PC-9 (cell line): ENCODE measurements around the gene PSMB7. TPM values are rescaled to one million over a fixed set of nuclear protein-coding genes. Genes with fewer than 3 reads are reported as not detected.

Experiments used
- BruUV-seq: library from RNA; stranded (reverse); fragments of 400-500 nt; replicated peaks from 2 replicates; lab custom pipeline; 2021; lab: Mats Ljungman, UMichigan
- CTCF ChIA-PET: fragments of 300-600 bp; sonication (Branson Sonifier 250); formaldehyde crosslinking; loops from one replicate; lab custom pipeline; 2022; ENCODE audit warnings: antibody characterized with exemption; lab: Charles Lee
- POLR2A ChIA-PET: fragments of 300-600 bp; sonication (Branson Sonifier 250); formaldehyde crosslinking; loops from one replicate; lab custom pipeline; 2022; ENCODE audit warnings: antibody characterized with exemption; ENCODE audit not compliant: unreplicated experiment; lab: Charles Lee
- DNase-seq, 2 experiments: peaks; one replicate each; pipeline versions ENCODE4 v3.0.0 to v3.0.0-alpha.2; 2015 to 2022; ENCODE audit warnings: mixed read lengths in 1 of 2
- H2AFZ ChIP-seq: fragments of 200-600 bp; sonication (generic); 2 replicates; pipeline ENCODE4 v1.8.1; 2017; ENCODE audit warnings: antibody characterized with exemption
- H3F3A ChIP-seq: fragments of 200-600 bp; sonication (generic); 2 replicates; pipeline ENCODE4 v1.8.1; 2017; ENCODE audit warnings: antibody characterized with exemption, mild to moderate bottlenecking, low read depth; ENCODE audit not compliant: insufficient read depth
- H3K27ac ChIP-seq: fragments of 200-600 bp; sonication (generic); 2 replicates; pipeline ENCODE4 v1.6.1; 2016; ENCODE audit warnings: mixed run types
- H3K27me3 ChIP-seq: fragments of 200-600 bp; sonication (generic); 2 replicates; pipeline ENCODE4 v1.6.1; 2016; ENCODE audit warnings: low read depth, mixed run types; ENCODE audit not compliant: insufficient read depth
- H3K36me3 ChIP-seq: fragments of 200-600 bp; sonication (generic); 2 replicates; pipeline ENCODE4 v1.6.1; 2016; ENCODE audit warnings: low read depth, mixed run types
- H3K4me1 ChIP-seq: fragments of 200-600 bp; sonication (generic); replicated peaks from 2 replicates; pipeline ENCODE4 v1.6.1; 2016; ENCODE audit warnings: mixed run types; ENCODE audit not compliant: insufficient read depth
- H3K4me2 ChIP-seq: fragments of 200-600 bp; sonication (generic); 2 replicates; pipeline ENCODE4 v1.6.1; 2017; ENCODE audit warnings: mixed run types
- H3K4me3 ChIP-seq: fragments of 200-600 bp; sonication (generic); 2 replicates; pipeline ENCODE4 v1.6.1; 2016; ENCODE audit warnings: mixed run types
- H3K79me2 ChIP-seq: fragments of 200-600 bp; sonication (generic); 2 replicates; pipeline ENCODE4 v1.6.1; 2017; ENCODE audit warnings: low read depth, mixed run types
- H3K9me2 ChIP-seq: fragments of 200-600 bp; sonication (generic); 2 replicates; pipeline ENCODE4 v1.8.1; 2017; ENCODE audit warnings: mild to moderate bottlenecking; ENCODE audit not compliant: insufficient read depth
- H3K9me3 ChIP-seq: fragments of 200-600 bp; sonication (generic); 2 replicates; pipeline ENCODE4 v1.8.1; 2016; ENCODE audit warnings: low read depth; ENCODE audit not compliant: insufficient read depth
- H4K20me1 ChIP-seq: fragments of 200-600 bp; sonication (generic); 2 replicates; pipeline ENCODE4 v1.8.1; 2017; ENCODE audit not compliant: insufficient read depth
- CTCF ChIP-seq: fragments of 200-600 bp; sonication (generic); conservative IDR thresholded peaks from 2 replicates; pipeline ENCODE4 v1.6.1; 2017; ENCODE audit warnings: mixed run types, antibody characterized with exemption, mild to moderate bottlenecking, moderate library complexity
- EZH2 ChIP-seq: fragments of 200-600 bp; sonication (generic); IDR thresholded peaks from 2 replicates; pipeline ENCODE4 v1.8.0; 2017; ENCODE audit warnings: antibody characterized with exemption, low read depth
- intact Hi-C: fragments of 100-400 bp; cut with micrococcal nuclease; formaldehyde crosslinking; loops from one replicate; pipeline ENCODE4 v1.10.0; 2022; ENCODE audit not compliant: unreplicated experiment
- total RNA-seq: library from RNA; stranded (reverse); gene quantifications from 2 replicates; pipeline ENCODE4 v1.2.3, GENCODE V29; 2021

The PSMB7 gene
- total RNA-seq, 1 experiment from 2014 or later, result 359 TPM

- intact Hi-C loops, result no loop called here
- no peaks in the 10 kb centered on the region for H3K9me2 ChIP-seq
- H3F3A ChIP-seq, result peaks cover 26% of the 10 kb centered on the region
- no peaks in the 10 kb centered on the region for H3K27me3 ChIP-seq
- DNase-seq, result no peak
- peaks cover 23% of the 10 kb centered on the region for H4K20me1 ChIP-seq
- no peaks in the 10 kb centered on the region for H3K79me2 ChIP-seq
- H3K4me3 ChIP-seq, result no peak overlapping the region
- H2AFZ ChIP-seq, result no peak overlapping the region
- peaks cover 15% of the 10 kb centered on the region; the same call in 1 of the 2 replicates for H3K36me3 ChIP-seq
- H3K9me3 ChIP-seq, result no peaks in the 10 kb centered on the region
- no TSS peak for BruUV-seq
- H3K27ac ChIP-seq, result no peak overlapping the region
- ChIA-PET POLR2A (no interaction called here), CTCF (no interaction called here)
- no peak for TF ChIP-seq EZH2
- TF ChIP-seq CTCF, result no peak
- H3K4me2 ChIP-seq, result no peak overlapping the region
- H3K4me1 ChIP-seq, result no peaks in the 10 kb centered on the region
Measured at GRCh38 chr9:124349675-124350493, 65.4 kb downstream of the PSMB7 start.

GRCh38 chr9:124349267-124349666, 66.0 kb downstream of the PSMB7 start:
- Histone ChIP-seq H3K4me3 (no peak overlapping the region), H3K4me2 (no peak overlapping the region), H3F3A (peaks cover 25% of the 10 kb centered on the region), H4K20me1 (peaks cover 23% of the 10 kb centered on the region), H3K27ac (no peak overlapping the region), H3K36me3 (peaks cover 15% of the 10 kb centered on the region; the same call in 1 of the 2 replicates), H3K4me1 (no peaks in the 10 kb centered on the region), H3K9me3 (no peaks in the 10 kb centered on the region), H2AFZ (no peak overlapping the region), H3K9me2 (no peaks in the 10 kb centered on the region), H3K79me2 (no peaks in the 10 kb centered on the region), H3K27me3 (no peaks in the 10 kb centered on the region)
- ChIA-PET CTCF (no interaction called here), POLR2A (no interaction called here)
- TF ChIP-seq EZH2, result no peak
- TF ChIP-seq CTCF, result no peak
- intact Hi-C loops, result no loop called here
- no TSS peak for BruUV-seq
- no peak for DNase-seq

DNA sequence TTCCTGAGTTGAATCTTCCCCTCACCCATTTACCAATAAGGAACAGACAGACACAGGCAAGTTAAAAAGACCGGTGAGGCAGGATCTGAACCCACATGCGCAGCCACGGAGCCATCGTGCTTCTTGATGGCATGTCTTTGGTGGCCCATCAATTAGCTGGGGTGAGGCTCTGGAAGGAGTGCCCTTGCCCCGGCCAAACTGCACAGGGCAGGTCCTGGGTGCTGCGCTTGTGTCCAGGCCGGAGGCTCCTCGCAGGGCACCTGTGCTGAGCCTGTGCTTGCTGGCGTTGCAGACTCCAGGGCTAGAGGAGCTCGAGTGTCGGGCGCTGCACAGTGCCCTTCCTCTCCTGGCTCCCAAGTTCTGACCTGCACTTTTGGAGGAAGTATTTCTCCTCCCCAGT, 66.4 kb downstream of the PSMB7 start:
- no peak overlapping the region for H3K4me3 ChIP-seq
- H3K79me2 ChIP-seq, result no peaks in the 10 kb centered on the region
- H3K27me3 ChIP-seq, result no peaks in the 10 kb centered on the region
- peaks cover 24% of the 10 kb centered on the region for H4K20me1 ChIP-seq
- no peak overlapping the region for H3K27ac ChIP-seq
- H3K36me3 ChIP-seq, result peaks cover 15% of the 10 kb centered on the region; the same call in 1 of the 2 replicates
- H3K9me2 ChIP-seq, result no peaks in the 10 kb centered on the region
- H2AFZ ChIP-seq, result no peak overlapping the region
- TF ChIP-seq EZH2, result no peak
- TF ChIP-seq CTCF, result no peak
- BruUV-seq, result no TSS peak
- CTCF ChIA-PET, result no interaction called here
- no peak overlapping the region for H3K4me2 ChIP-seq
- intact Hi-C loops, result no loop called here
- POLR2A ChIA-PET, result no interaction called here
- H3F3A ChIP-seq, result peaks cover 21% of the 10 kb centered on the region
- no peaks in the 10 kb centered on the region for H3K9me3 ChIP-seq
- no peak for DNase-seq
- H3K4me1 ChIP-seq, result no peaks in the 10 kb centered on the region
